CD4-positive, alpha-beta T cell treated with Interleukin-15 for 1 hour (primary cell): ENCODE results near the gene ZFYVE21.

Experiments
- DNase-seq: peaks from one replicate; pipeline ENCODE4 v3.0.0-alpha.2; 2020

Gene ZFYVE21

GRCh38 chr14:103726474-103726873, 10.9 kb downstream of the ZFYVE21 start:
- DNase-seq = no peak

- no peak for DNase-seq
Measured at GRCh38 chr14:103727313-103727980, 11.8 kb downstream of the ZFYVE21 start.

GRCh38 chr14:103728141-103728540, 12.5 kb downstream of the ZFYVE21 start:
- DNase-seq = no peak

- no peak for DNase-seq
Measured at GRCh38 chr14:103728721-103729120, 13.1 kb downstream of the ZFYVE21 start.

- no peak for DNase-seq
Measured at GRCh38 chr14:103729496-103730448, 14.2 kb downstream of the ZFYVE21 start.

GRCh38 chr14:103730490-103731035, 15.0 kb downstream of the ZFYVE21 start:
- no peak for DNase-seq

GRCh38 chr14:103731481-103731880, 15.9 kb downstream of the ZFYVE21 start:
- DNase-seq = no peak

- DNase-seq = no peak
Measured at GRCh38 chr14:103731916-103732867, 16.6 kb downstream of the ZFYVE21 start.

GRCh38 chr14:103732868-103733620, 17.4 kb downstream of the ZFYVE21 start:
- DNase-seq = no peak

- no peak for DNase-seq
Measured at GRCh38 chr14:103733651-103734050, 18.0 kb downstream of the ZFYVE21 start.

- DNase-seq = no peak
Measured at GRCh38 chr14:103734081-103734888, 18.7 kb downstream of the ZFYVE21 start.

GRCh38 chr14:103735022-103735421, 19.4 kb downstream of the ZFYVE21 start:
- no peak for DNase-seq

GRCh38 chr14:103735439-103735814, 19.8 kb downstream of the ZFYVE21 start:
- no peak for DNase-seq

- no peak for DNase-seq
Measured at GRCh38 chr14:103735815-103736545, 20.4 kb downstream of the ZFYVE21 start.

GRCh38 chr14:103736546-103737431, 21.2 kb downstream of the ZFYVE21 start:
- DNase-seq = no peak

- no peak for DNase-seq
Measured at GRCh38 chr14:103737432-103738045, 21.9 kb downstream of the ZFYVE21 start.

- DNase-seq = no peak
Measured at GRCh38 chr14:103738166-103738565, 22.6 kb downstream of the ZFYVE21 start.

- no peak for DNase-seq
Measured at GRCh38 chr14:103738701-103739451, 23.3 kb downstream of the ZFYVE21 start.
